DND-41 (cell line): Measurements from ENCODE around the gene CCDC110.

ENCODE experiments used
- ATAC-seq: fragments of 200-7000 bp; cut with Tn5 transposase; 3 replicates; pipeline ENCODE4 v1.9.1; 2021; ENCODE audit warnings: low read depth; ENCODE audit not compliant: insufficient read depth
- DNase-seq: peaks from one replicate; pipeline ENCODE4 v3.0.0-alpha.2; 2020
- H2AFZ ChIP-seq: 2 replicates; pipeline ENCODE4 v1.6.0; 2012; ENCODE audit warnings: low read depth, low read length
- H3K27ac ChIP-seq: 2 replicates; pipeline ENCODE4 v1.5.1; 2012; ENCODE audit warnings: low read length, inconsistent platforms
- H3K27me3 ChIP-seq: fragments of 200-600 bp; sonication (generic); 2 replicates; pipeline ENCODE4 v1.6.0; 2012; ENCODE audit warnings: low read length, mild to moderate bottlenecking, inconsistent platforms; ENCODE audit not compliant: insufficient read depth, poor library complexity
- H3K36me3 ChIP-seq: 2 replicates; pipeline ENCODE4 v1.5.1; 2012; ENCODE audit warnings: low read length, inconsistent platforms; ENCODE audit not compliant: insufficient read depth
- H3K4me1 ChIP-seq: 2 replicates; pipeline ENCODE4 v1.5.1; 2012; ENCODE audit warnings: mild to moderate bottlenecking, low read length; ENCODE audit not compliant: insufficient read depth
- H3K4me2 ChIP-seq: 2 replicates; pipeline ENCODE4 v1.6.0; 2012; ENCODE audit warnings: mild to moderate bottlenecking, moderate library complexity, low read length, inconsistent platforms; ENCODE audit not compliant: insufficient read depth
- H3K4me3 ChIP-seq, 2 experiments: fragments of 200-600 bp in 1 of 2; shearing (Covaris generic) in 1 of 2; 2 replicates each; pipeline ENCODE4 v1.5.1; 2012 to 2016; ENCODE audit warnings: inconsistent platforms in 2 of 2, low read length in 2 of 2, mild to moderate bottlenecking in 2 of 2, low read depth in 1 of 2, moderate library complexity in 1 of 2
- H3K79me2 ChIP-seq: 2 replicates; pipeline ENCODE4 v1.6.0; 2012; ENCODE audit warnings: low read length, inconsistent platforms; ENCODE audit not compliant: insufficient read depth
- H3K9ac ChIP-seq: 2 replicates; pipeline ENCODE4 v1.6.0; 2012; ENCODE audit warnings: low read depth, mild to moderate bottlenecking, inconsistent platforms, low read length, moderate library complexity
- H3K9me3 ChIP-seq: 2 replicates; pipeline ENCODE4 v1.5.1; 2012; ENCODE audit warnings: low read length, moderate library complexity, mild to moderate bottlenecking, inconsistent platforms; ENCODE audit not compliant: insufficient read depth, severe bottlenecking
- H4K20me1 ChIP-seq: 2 replicates; pipeline ENCODE4 v1.6.0; 2012; ENCODE audit warnings: low read length; ENCODE audit not compliant: insufficient read depth
- EZH2 ChIP-seq: IDR thresholded peaks from 3 replicates; pipeline ENCODE4 v1.6.1; 2012; ENCODE audit warnings: borderline replicate concordance, low read depth, mild to moderate bottlenecking, moderate library complexity, low read length, inconsistent platforms; ENCODE audit not compliant: severe bottlenecking
- TF ChIP-seq, protein P1 (sequence below): IDR thresholded peaks from 2 replicates; pipeline ENCODE4 v1.5.1; 2012; ENCODE audit warnings: borderline replicate concordance, low read length, moderate library complexity, mild to moderate bottlenecking; ENCODE audit not compliant: poor library complexity, severe bottlenecking; ENCODE audit errors: extremely low read depth

CCDC110 gene

DNA sequence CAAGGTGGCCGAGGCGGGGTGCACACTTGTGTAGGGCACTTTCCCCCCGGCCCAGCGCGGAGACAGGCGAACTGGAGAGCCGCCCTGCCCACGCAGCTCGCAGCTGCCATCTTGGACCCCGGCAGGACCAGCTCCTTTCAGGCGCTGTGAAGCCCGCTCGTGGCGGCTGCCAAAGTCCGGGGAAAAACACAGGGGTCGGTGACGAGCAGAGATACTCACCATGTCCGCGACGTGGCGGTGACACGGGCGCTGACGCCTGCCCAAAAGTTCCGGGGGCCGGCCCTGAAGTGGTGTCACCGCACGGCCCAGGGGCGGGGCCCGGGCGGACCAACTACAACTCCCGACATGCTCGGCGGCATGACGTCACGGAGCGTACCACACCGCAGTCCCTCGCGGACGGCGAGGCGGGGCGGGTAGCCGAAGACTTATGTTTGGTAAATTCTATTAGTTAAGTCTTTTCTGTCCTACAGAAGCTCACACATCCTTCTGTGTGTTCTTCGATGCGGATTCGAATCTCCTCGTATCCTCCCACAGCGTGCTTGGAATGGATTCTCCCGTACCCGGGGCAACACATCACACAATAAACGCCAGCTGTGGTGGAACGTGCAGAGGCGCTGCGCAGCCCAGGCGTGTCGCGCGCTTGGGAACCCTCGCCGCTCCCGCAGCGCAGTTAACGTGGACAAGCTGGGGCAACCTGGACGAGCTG, 45.7 kb downstream of the CCDC110 start, which contains the start of gene UFSP2:
UFSP2 (minus strand) TSS at position 318 of the 706 bp plus-strand sequence; CDS start at position 222, 96 bp downstream.
- Histone ChIP-seq H3K79me2 (peaks cover 29% of the 10 kb centered on the region), H4K20me1 (no peaks in the 10 kb centered on the region), H3K27ac (peak within 1 kb of the TSS; percentile 95), H3K36me3 (peaks cover 13% of the 10 kb centered on the region), H3K27me3 (no peaks in the 10 kb centered on the region), H3K9me3 (no peaks in the 10 kb centered on the region), H3K9ac (peak within 1 kb of the TSS; percentile 83), H3K4me3 (peak within 1 kb of the TSS; percentile 89 to 98), H3K4me2 (peak within 1 kb of the TSS; percentile 94), H3K4me1 (peaks cover 32% of the 10 kb centered on the region), H2AFZ (peak within 1 kb of the TSS; percentile 99)
- ATAC-seq (peak; percentile 91), DNase-seq (peak; percentile 81)
- TF ChIP-seq EZH2, result no peak
- TF ChIP-seq, protein P1, sequence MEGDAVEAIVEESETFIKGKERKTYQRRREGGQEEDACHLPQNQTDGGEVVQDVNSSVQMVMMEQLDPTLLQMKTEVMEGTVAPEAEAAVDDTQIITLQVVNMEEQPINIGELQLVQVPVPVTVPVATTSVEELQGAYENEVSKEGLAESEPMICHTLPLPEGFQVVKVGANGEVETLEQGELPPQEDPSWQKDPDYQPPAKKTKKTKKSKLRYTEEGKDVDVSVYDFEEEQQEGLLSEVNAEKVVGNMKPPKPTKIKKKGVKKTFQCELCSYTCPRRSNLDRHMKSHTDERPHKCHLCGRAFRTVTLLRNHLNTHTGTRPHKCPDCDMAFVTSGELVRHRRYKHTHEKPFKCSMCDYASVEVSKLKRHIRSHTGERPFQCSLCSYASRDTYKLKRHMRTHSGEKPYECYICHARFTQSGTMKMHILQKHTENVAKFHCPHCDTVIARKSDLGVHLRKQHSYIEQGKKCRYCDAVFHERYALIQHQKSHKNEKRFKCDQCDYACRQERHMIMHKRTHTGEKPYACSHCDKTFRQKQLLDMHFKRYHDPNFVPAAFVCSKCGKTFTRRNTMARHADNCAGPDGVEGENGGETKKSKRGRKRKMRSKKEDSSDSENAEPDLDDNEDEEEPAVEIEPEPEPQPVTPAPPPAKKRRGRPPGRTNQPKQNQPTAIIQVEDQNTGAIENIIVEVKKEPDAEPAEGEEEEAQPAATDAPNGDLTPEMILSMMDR, result no peak

DNA sequence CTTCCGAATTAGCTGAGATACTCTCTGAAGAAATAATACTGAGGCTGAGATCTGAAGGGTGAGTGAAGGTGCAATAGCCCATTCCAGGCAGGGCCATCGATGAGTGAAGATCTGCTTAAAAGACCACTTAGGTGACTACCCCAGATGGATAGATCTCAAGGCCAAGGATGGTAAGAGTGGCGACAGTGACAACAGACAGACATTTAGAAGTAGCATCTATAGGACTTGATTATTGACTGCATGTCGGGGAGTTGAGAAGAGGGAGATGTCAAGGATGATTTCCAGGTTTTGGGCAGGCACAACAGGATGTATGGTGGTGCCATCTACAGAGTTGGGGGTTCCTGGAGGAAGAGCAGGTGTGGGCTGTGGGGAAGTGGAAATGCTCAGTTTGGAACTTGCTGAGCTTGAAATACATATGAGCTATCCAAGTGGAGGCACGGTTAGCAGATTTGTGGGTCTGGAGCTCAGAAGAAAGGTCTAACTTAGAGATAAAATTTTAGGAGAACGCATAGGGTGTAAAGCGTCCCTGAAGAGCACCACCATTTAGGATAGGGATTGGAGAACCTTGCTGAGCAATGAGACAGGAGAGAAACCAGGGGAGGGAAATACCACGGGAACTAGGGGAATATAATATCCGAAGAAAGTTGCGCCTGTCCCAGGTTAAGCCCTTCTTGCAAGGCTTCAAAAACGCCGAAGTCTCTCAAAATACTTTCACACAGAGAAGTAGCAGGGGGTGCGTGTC, 46.5 kb downstream of the CCDC110 start:
- Histone ChIP-seq H3K79me2 (peaks cover 29% of the 10 kb centered on the region), H3K27ac (peak overlapping the region; percentile 95), H3K4me2 (peak overlapping the region; percentile 94), H3K9me3 (no peaks in the 10 kb centered on the region), H3K27me3 (no peaks in the 10 kb centered on the region), H3K4me3 (peak overlapping the region; percentile 89 to 98), H3K4me1 (peaks cover 32% of the 10 kb centered on the region), H2AFZ (peak overlapping the region; percentile 99), H3K9ac (peak overlapping the region; percentile 83), H4K20me1 (no peaks in the 10 kb centered on the region), H3K36me3 (peaks cover 13% of the 10 kb centered on the region)
- DNase-seq (no peak), ATAC-seq (peak; percentile 24)
- no peak for TF ChIP-seq EZH2

DNA sequence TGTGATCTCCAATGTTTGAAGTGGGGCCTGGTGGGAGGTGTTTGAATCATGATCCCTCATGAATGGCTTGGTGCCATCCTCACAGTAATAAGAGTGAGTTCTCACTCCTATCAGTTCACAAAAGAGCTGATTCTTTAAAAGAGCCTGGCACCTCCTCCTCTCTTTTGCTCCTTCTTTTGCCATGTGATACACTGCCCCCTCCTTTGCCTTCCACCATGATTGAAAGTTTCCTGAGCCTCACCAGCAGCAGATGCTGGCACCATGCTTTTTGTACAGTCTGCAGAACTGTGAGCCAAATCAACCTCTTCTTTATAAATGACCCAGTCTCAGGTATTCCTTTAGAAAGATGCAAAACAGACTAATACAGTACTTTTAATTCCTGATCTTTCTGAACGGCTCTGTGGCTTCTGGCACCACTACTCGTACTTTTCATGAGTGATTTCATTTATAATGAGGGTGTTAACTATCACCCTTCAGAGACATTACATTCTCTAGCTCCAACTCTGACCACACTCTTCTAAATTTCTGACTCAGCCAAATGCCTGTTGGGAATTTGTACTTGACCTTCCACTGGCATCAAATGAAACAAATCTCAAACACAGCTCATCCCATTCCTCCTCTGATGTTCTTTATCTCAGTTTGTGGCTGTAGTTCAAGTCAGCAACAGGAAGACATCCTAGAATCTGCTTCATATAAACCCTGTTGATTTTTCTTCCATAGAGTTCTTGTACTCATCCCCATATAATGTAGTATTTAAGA, 50.0 kb downstream of the CCDC110 start:
- no peaks in the 10 kb centered on the region for H3K9me3 ChIP-seq
- no peak overlapping the region for H2AFZ ChIP-seq
- no peak overlapping the region for H3K27ac ChIP-seq
- H3K27me3 ChIP-seq, result no peaks in the 10 kb centered on the region
- DNase-seq, result no peak
- no peak overlapping the region for H3K4me2 ChIP-seq
- TF ChIP-seq, protein P1, result no peak
- TF ChIP-seq EZH2, result no peak
- H4K20me1 ChIP-seq, result no peaks in the 10 kb centered on the region
- no peak overlapping the region for H3K4me3 ChIP-seq
- peaks cover 29% of the 10 kb centered on the region for H3K79me2 ChIP-seq
- H3K4me1 ChIP-seq, result peaks cover 28% of the 10 kb centered on the region
- H3K36me3 ChIP-seq, result peaks cover 32% of the 10 kb centered on the region
- no peak overlapping the region for H3K9ac ChIP-seq
- no peak for ATAC-seq
